ENCODE measurements around the gene TMED4. TPM values are rescaled to one million over a fixed set of nuclear protein-coding genes. Genes with fewer than 3 reads are reported as not detected.
"Not testable (repeated sequence)": the region's sequence is repeated elsewhere in the genome, so short reads cannot be mapped to it uniquely, and the experiment has no call there.

Gene TMED4
- total RNA-seq, 2 experiments from 2014 or later, result 71.6 to 73.0 TPM

GRCh38 chr7:44559485-44559884 lies 22.5 kb downstream of the TMED4 start:
- ATAC-seq, result no peak
- no peak overlapping the region for H3K4me3 Mint-ChIP-seq
- no peaks in the 10 kb centered on the region for H3K9me3 Mint-ChIP-seq (ENCODE audit: low read depth)
- H3K27me3 Mint-ChIP-seq, result no peaks in the 10 kb centered on the region
- no peaks in the 10 kb centered on the region for H3K4me1 Mint-ChIP-seq
- H3K36me3 Mint-ChIP-seq (ENCODE audit: low read depth), result peaks cover 10% of the 10 kb centered on the region
- intact Hi-C loops (cut with DNase I, micrococcal nuclease), result no loop called here
- H3K27ac Mint-ChIP-seq, result no peak overlapping the region
- ChIA-PET POLR2A (interaction anchor here (0.7 kb wide), 1 partner anchor 13 kb away, joined by 3 read pairs; no protein-coding TSS in a partner anchor), CTCF (interaction anchor here (0.7 kb wide), 1 partner anchor 640 kb away, joined by 3 read pairs; no protein-coding TSS in a partner anchor)
- no peak for DNase-seq

DNA sequence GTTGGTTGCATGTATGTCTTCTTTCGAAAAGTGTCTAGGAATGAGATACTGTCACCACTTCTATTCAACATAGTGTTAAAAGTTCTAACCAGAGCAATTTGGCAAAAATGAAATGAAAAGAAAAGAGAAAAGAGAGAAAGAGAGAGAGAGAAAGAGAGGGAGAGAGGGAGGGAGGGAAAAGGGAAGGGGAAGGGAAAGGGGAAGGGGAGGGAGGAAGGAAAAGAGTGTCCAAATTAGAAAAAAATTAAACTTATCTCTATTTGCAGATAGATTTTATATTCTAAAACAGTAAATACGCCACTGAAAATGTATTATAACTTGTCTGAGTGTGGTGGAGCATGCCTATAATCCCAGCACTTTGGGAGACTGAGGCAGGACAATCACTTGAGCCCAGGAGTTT lies 24.5 kb downstream of the TMED4 start:
- CTCF ChIA-PET, result no interaction called here
- intact Hi-C loops (cut with DNase I, micrococcal nuclease), result no loop called here
- Mint-ChIP-seq H3K9me3 (ENCODE audit: low read depth) (no peaks in the 10 kb centered on the region), H3K4me1 (no peaks in the 10 kb centered on the region), H3K27me3 (no peaks in the 10 kb centered on the region), H3K4me3 (no peak overlapping the region), H3K36me3 (ENCODE audit: low read depth) (no peaks in the 10 kb centered on the region), H3K27ac (no peak overlapping the region)
- DNase-seq, result no peak
- no peak for ATAC-seq
- POLR2A ChIA-PET, result no interaction called here

DNA sequence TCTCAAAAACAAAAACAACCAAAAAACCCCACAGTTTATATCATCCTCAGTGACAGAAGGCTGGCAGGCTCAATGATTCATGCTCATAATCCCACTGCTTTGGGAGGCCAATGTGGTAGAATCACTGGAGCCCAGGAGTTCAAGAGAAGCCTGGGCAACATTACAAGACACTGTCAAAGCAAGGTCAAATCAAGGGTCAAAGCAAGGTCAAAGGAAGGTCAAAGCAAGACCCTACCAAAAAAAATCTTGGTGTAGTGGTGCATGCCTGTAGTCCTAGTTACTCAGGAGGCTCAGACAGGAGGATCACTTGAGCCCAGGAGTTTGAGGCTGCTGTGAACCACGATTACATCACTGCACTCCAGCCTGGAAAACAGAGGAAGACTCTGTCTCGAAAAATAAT lies 26.7 kb downstream of the TMED4 start:
- Mint-ChIP-seq H3K4me3 (no peak overlapping the region), H3K9me3 (ENCODE audit: low read depth) (no peaks in the 10 kb centered on the region), H3K27me3 (no peaks in the 10 kb centered on the region), H3K36me3 (ENCODE audit: low read depth) (no peaks in the 10 kb centered on the region), H3K4me1 (no peaks in the 10 kb centered on the region), H3K27ac (no peak overlapping the region)
- no peak for ATAC-seq
- intact Hi-C loops (cut with DNase I, micrococcal nuclease), result no loop called here
- CTCF ChIA-PET, result interaction anchor here (0.8 to 2.4 kb wide), 2 partner anchors 21 to 434 kb away, joined by 3 to 10 read pairs; no protein-coding TSS in a partner anchor
- POLR2A ChIA-PET, result no interaction called here
- DNase-seq, result peak; percentile 1

DNA sequence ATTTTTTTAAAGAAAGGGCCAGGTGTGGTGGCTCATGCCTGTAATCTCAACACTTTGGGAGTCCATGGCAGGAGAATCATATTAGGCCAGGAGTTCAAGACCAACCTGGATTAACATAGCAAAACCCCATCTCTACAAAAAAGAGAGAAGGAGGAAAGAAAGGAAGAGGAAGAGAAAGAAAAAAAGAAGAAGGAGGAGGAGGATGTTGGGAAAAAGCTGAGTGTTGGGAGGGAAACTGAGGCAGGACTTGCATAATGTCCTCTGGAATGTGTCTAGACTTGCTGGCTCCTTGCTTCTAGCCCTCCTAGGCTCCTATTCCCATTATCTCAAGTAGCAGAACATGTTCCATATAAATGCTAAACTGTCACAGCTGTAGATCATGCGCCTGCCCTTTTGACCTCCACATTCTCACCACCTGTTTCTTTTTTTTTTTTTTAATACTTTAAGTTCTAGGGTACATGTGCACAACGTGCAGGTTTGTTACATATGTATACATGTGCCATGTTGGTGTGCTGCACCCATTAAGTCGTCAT lies 29.5 kb downstream of the TMED4 start:
- intact Hi-C loops (cut with DNase I, micrococcal nuclease); H3K27me3 Mint-ChIP-seq; H3K4me3 Mint-ChIP-seq; H3K9me3 Mint-ChIP-seq (ENCODE audit: low read depth); ATAC-seq; H3K27ac Mint-ChIP-seq; DNase-seq; H3K4me1 Mint-ChIP-seq; H3K36me3 Mint-ChIP-seq (ENCODE audit: low read depth): not testable (repeated sequence)
- POLR2A ChIA-PET, result interaction anchor here (0.7 kb wide), 1 partner anchor 18 kb away, joined by 8 read pairs; no protein-coding TSS in a partner anchor
- CTCF ChIA-PET, result interaction anchor here (0.9 to 1.8 kb wide), 2 partner anchors 13 to 17 kb away, joined by 5 read pairs; no protein-coding TSS in a partner anchor

- Mint-ChIP-seq H3K9me3 (ENCODE audit: low read depth) (no peaks in the 10 kb centered on the region), H3K36me3 (ENCODE audit: low read depth) (no peaks in the 10 kb centered on the region), H3K27me3 (peaks cover 2% of the 10 kb centered on the region), H3K4me1 (peaks cover 11% of the 10 kb centered on the region), H3K4me3 (no peak overlapping the region), H3K27ac (no peak overlapping the region)
- ChIA-PET CTCF (interaction anchor here (1.4 to 1.8 kb wide), 3 partner anchors 12 to 16 kb away, joined by 3 to 10 read pairs (median 7); no protein-coding TSS in a partner anchor), POLR2A (no interaction called here)
- no peak for ATAC-seq
- no peak for DNase-seq
- intact Hi-C loops (cut with DNase I, micrococcal nuclease), result no loop called here
Observed at GRCh38 chr7:44549457-44549856, 32.6 kb downstream of the TMED4 start.

DNA sequence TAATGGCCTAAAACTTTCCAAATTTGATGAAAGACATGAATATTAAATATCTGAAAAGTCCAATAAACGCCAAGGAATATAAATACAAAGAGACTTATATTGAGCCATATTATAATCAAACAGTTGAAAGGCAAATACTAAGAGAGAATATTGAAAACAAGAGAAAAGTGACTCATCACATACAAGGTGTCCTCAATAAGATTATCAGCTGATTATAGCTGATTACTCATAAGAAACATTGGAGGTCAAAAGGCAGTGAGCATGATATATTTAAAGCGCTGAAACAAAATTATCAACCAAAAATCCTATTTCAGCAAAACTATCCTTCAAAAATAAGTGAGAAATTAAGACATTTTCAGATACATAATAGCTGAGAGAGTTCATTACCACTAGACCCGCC lies 33.1 kb downstream of the TMED4 start:
- intact Hi-C loops (cut with DNase I, micrococcal nuclease), result no loop called here
- H3K27me3 Mint-ChIP-seq, result peaks cover 2% of the 10 kb centered on the region
- POLR2A ChIA-PET, result no interaction called here
- CTCF ChIA-PET, result interaction anchor here (0.7 to 1.8 kb wide), 4 partner anchors 11 to 53 kb away, joined by 3 to 10 read pairs (median 5); no protein-coding TSS in a partner anchor
- no peaks in the 10 kb centered on the region for H3K36me3 Mint-ChIP-seq (ENCODE audit: low read depth)
- H3K9me3 Mint-ChIP-seq (ENCODE audit: low read depth), result no peaks in the 10 kb centered on the region
- peaks cover 11% of the 10 kb centered on the region for H3K4me1 Mint-ChIP-seq
- DNase-seq (no peak), ATAC-seq (peak; percentile 57)
- H3K27ac Mint-ChIP-seq, result no peak overlapping the region
- no peak overlapping the region for H3K4me3 Mint-ChIP-seq

DNA sequence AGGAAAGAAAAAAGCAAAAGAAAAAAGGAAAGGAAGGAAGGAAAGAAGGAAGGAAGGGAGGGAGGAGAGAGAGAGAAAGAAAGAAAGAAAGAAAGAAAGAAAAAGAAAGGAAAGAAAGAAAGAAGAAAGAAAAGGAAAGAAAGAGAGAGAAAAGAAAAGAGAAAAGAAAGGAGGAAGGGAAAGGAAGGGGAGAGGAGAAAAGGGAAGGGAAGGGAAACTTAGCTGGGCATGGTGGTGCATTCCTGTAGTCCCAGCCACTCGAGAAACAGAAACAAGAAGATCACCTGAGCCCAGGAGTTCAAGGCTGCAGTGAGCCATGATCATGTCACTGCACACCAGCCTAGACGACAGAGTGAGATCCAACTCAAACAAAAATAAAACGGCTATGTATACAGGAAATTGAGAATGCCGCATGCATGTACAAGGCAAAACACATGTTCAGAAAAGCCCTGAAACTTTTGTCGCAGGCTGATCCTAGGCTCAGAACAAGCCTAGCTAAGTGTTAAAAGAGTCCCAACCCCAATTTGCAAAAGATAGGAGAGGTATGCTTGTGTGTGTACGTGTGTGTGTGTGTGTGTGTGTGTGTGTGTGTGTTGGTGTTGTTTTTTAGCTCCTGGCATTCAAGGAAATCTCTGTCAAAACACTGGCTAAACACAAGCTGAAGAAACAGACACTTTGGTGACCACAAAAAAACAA lies 34.3 kb downstream of the TMED4 start:
- ChIA-PET CTCF (interaction anchor here (0.6 to 1.7 kb wide), 5 partner anchors 17 to 585 kb away, joined by 3 to 10 read pairs (median 3); no protein-coding TSS in a partner anchor), POLR2A (interaction anchor here (0.6 to 0.7 kb wide), 2 partner anchors 93 to 387 kb away, joined by 3 read pairs; no protein-coding TSS in a partner anchor)
- intact Hi-C loops (cut with DNase I, micrococcal nuclease), result no loop called here
- no peaks in the 10 kb centered on the region for H3K9me3 Mint-ChIP-seq (ENCODE audit: low read depth)
- DNase-seq (no peak), ATAC-seq (no peak)
- H3K27ac Mint-ChIP-seq, result no peak overlapping the region
- H3K4me3 Mint-ChIP-seq, result no peak overlapping the region
- H3K27me3 Mint-ChIP-seq, result peaks cover 2% of the 10 kb centered on the region
- no peaks in the 10 kb centered on the region for H3K36me3 Mint-ChIP-seq (ENCODE audit: low read depth)
- H3K4me1 Mint-ChIP-seq, result peaks cover 11% of the 10 kb centered on the region

DNA sequence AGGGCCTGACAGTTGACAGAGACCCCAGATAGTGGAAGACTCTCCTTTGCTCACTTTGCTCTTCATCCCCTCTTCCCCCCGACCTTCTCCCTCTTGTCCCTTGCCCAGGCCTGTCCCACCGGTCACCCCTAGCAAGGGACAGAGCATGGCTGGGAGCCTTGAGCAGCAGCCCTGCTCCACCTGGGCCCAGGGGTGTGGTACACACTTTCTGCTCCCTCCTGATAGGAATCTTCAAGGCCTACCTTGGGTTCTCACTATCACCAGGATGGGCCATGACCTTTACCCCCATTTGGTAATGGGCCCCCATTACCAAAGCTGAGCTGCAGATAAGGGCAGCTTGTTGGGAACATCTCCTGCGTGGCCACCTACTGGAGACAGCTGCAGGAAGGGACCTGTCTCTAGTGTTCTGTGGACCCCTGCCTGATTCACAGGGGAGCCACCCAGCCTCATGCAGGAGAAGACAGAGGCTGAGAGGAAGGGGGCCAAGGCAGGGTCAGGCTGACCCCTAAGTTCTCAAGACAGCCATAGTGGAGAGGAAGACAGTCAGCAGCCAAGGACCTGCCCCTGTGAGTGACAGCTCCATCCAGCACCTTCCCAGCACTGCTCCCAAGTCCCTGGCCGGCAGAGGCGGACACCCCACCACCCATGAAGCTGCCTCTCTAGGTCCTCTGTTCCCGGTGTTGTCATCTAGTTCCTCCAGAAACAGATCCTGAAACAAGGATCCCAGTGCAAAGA lies 40.0 kb downstream of the TMED4 start:
- ATAC-seq (no peak), DNase-seq (no peak)
- peaks cover 2% of the 10 kb centered on the region for H3K27me3 Mint-ChIP-seq
- ChIA-PET CTCF (interaction anchor here (3.4 kb wide), 1 partner anchor 7 kb away, joined by 12 read pairs; no protein-coding TSS in a partner anchor), POLR2A (no interaction called here)
- H3K27ac Mint-ChIP-seq, result no peak overlapping the region
- intact Hi-C loops (cut with DNase I, micrococcal nuclease), result no loop called here
- H3K4me3 Mint-ChIP-seq, result no peak overlapping the region
- H3K9me3 Mint-ChIP-seq (ENCODE audit: low read depth), result no peaks in the 10 kb centered on the region
- H3K36me3 Mint-ChIP-seq (ENCODE audit: low read depth), result no peaks in the 10 kb centered on the region
- H3K4me1 Mint-ChIP-seq, result no peaks in the 10 kb centered on the region

- POLR2A ChIA-PET, result no interaction called here
- no peak for ATAC-seq
Observed at GRCh38 chr7:44541028-44541869, 40.8 kb downstream of the TMED4 start, which contains the start of gene NPC1L1. TSS of gene NPC1L1 (minus strand) at chr7:44541330. CDS start at chr7:44541259, 71 bp downstream.

GRCh38 chr7:44540592-44541027 lies 41.4 kb downstream of the TMED4 start:
- Mint-ChIP-seq H3K36me3 (ENCODE audit: low read depth) (no peaks in the 10 kb centered on the region), H3K27ac (no peak overlapping the region), H3K9me3 (ENCODE audit: low read depth) (no peaks in the 10 kb centered on the region), H3K4me1 (no peaks in the 10 kb centered on the region), H3K27me3 (peaks cover 2% of the 10 kb centered on the region), H3K4me3 (no peak overlapping the region)
- ChIA-PET CTCF (interaction anchor here (0.6 kb wide), 1 partner anchor 266 kb away, joined by 3 read pairs; no protein-coding TSS in a partner anchor), POLR2A (no interaction called here)
- ATAC-seq, result no peak
- intact Hi-C loops (cut with DNase I, micrococcal nuclease), result no loop called here
- DNase-seq, result no peak

More at GRCh38 chr7:44541028-44541869, 40.8 kb downstream of the TMED4 start, which contains the start of gene NPC1L1:
- DNase-seq, result no peak
- Mint-ChIP-seq H3K36me3 (ENCODE audit: low read depth) (no peaks in the 10 kb centered on the region), H3K9me3 (ENCODE audit: low read depth) (no peaks in the 10 kb centered on the region), H3K4me3 (no peak within 1 kb of the TSS), H3K27ac (no peak within 1 kb of the TSS), H3K27me3 (peaks cover 2% of the 10 kb centered on the region), H3K4me1 (no peaks in the 10 kb centered on the region)
- CTCF ChIA-PET, result interaction anchor here (0.6 kb wide), 1 partner anchor 267 kb away, joined by 3 read pairs; no protein-coding TSS in a partner anchor
- intact Hi-C loops (cut with DNase I, micrococcal nuclease), result no loop called here
